ENCODE data around the gene RCBTB1.

DNA sequence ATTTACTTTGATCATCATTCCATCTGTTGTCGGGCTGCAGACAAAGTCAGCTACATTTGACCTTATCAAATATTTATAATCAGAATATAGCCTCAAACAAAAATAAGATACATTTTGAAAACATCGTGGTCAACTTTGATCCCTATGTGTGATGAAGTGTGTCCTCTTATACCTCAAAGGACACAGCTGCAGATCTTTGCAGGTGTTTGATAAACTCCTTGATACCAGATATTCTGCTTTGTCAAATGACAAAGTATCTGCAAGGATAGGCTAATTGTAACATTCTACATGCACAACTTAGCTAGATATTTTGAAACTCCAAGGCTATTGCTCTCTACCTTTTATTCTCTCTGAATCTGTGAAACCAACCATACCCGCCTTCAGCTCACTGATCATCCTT is 45.6 kb downstream of the RCBTB1 start:
- TF ChIP-seq, protein P1, sequence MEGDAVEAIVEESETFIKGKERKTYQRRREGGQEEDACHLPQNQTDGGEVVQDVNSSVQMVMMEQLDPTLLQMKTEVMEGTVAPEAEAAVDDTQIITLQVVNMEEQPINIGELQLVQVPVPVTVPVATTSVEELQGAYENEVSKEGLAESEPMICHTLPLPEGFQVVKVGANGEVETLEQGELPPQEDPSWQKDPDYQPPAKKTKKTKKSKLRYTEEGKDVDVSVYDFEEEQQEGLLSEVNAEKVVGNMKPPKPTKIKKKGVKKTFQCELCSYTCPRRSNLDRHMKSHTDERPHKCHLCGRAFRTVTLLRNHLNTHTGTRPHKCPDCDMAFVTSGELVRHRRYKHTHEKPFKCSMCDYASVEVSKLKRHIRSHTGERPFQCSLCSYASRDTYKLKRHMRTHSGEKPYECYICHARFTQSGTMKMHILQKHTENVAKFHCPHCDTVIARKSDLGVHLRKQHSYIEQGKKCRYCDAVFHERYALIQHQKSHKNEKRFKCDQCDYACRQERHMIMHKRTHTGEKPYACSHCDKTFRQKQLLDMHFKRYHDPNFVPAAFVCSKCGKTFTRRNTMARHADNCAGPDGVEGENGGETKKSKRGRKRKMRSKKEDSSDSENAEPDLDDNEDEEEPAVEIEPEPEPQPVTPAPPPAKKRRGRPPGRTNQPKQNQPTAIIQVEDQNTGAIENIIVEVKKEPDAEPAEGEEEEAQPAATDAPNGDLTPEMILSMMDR (IDR thresholded peaks at IDR 0.05), result no peak
- no peak for TF ChIP-seq POLR2AphosphoS5 (IDR thresholded peaks at IDR 0.05)
- TF ChIP-seq POLR2A (IDR thresholded peaks at IDR 0.05), result no peak
- TF ChIP-seq EP300 (IDR thresholded peaks at IDR 0.05), result no peak

All from gastroesophageal sphincter (tissue), 3 donors.